Activated CD8-positive, alpha-beta T cell treated with anti-CD3 and anti-CD28 coated beads for 36 hours (primary cell): ENCODE measurements around the gene CPA1. TPM values are rescaled to one million over a fixed set of nuclear protein-coding genes. Genes with fewer than 3 reads are reported as not detected.
A peak's percentile ranks its signal among the peaks of the same experiment; 100 is the strongest.

Source experiments
- ATAC-seq: fragments of 200-7000 bp; cut with Tn5 transposase; one replicate; pipeline ENCODE4 v1.10.0; 2021; ENCODE audit warnings: mild to moderate bottlenecking, moderate library complexity
- CTCF ChIA-PET: fragments of 350-600 bp; sonication (Branson Sonifier 250); formaldehyde crosslinking; loops from one replicate; lab custom pipeline; 2021; ENCODE audit warnings: antibody characterized with exemption; lab: Charles Lee
- POLR2A ChIA-PET: fragments of 350-600 bp; sonication (Branson Sonifier 250); formaldehyde crosslinking; loops from one replicate; lab custom pipeline; 2021; ENCODE audit warnings: antibody characterized with exemption; lab: Charles Lee
- DNase-seq: peaks from one replicate; pipeline ENCODE4 v3.0.0-alpha.2; 2020
- H3K27ac Mint-ChIP-seq: one replicate; pipeline ENCODE4 v1.8.0; 2021; ENCODE audit warnings: mild to moderate bottlenecking, mixed read lengths
- H3K27me3 Mint-ChIP-seq: one replicate; pipeline ENCODE4 v1.8.0; 2021; ENCODE audit warnings: mixed read lengths
- H3K36me3 Mint-ChIP-seq: one replicate; pipeline ENCODE4 v1.8.0; 2021; ENCODE audit warnings: low read depth, mixed read lengths
- H3K4me1 Mint-ChIP-seq: one replicate; pipeline ENCODE4 v1.8.0; 2021; ENCODE audit warnings: low read depth, mixed read lengths
- H3K4me3 Mint-ChIP-seq: one replicate; pipeline ENCODE4 v1.8.0; 2021; ENCODE audit warnings: mild to moderate bottlenecking, moderate library complexity, mixed read lengths
- H3K9me3 Mint-ChIP-seq: one replicate; pipeline ENCODE4 v1.8.0; 2021; ENCODE audit warnings: mixed read lengths
- intact Hi-C: fragments of 100-400 bp; cut with micrococcal nuclease; formaldehyde crosslinking; loops from one replicate; pipeline ENCODE4 v1.10.0; 2022
- total RNA-seq, 2 experiments: library from RNA; stranded (reverse); gene quantifications; one replicate each; pipeline ENCODE4 v1.2.3, GENCODE V29; 2021
- TF ChIP-seq, protein P1 (sequence below): fragments of 200-600 bp; IDR thresholded peaks from one replicate; pipeline ENCODE4 v1.8.0; 2022; ENCODE audit warnings: antibody characterized with exemption, mild to moderate bottlenecking

Gene CPA1
- total RNA-seq, 2 experiments from 2014 or later, result not detected

DNA sequence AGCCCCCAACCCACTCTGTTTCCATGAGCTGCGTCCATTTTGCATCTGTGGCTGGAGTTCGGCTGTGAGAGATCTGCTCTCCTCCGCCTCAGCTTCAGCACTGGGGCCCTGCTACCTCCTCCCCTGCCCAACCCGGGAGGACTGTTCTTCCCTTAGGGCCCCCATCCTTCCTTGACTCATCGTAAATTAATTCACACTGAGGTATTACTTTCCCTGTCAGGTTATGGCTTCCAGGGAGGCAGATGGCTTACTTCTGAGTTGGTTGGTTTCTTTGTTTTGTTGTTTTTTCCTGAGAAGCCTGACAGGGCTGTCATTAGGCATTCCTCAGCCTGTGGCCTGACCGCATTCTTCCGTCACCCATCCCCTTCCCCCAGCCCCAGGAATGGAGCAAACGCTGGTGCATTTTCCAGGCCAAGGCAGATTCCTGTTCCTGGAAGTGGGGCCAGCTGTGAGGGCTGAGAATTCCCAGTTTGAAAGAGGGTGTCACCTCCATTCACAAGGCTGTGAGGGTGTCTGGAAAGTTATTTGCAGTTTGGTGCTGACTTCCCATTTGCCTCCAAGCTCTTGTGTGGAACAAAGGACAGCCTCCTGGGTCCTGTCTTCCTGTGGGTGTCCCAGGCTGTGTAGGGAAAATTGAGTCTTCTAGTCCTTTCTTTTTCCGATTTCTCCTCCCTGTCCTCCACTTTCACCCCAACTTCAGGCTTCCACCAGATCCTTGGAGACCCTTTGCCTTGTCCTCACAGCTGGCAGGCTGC, 24.0 kb upstream of the CPA1 start:
- H3K27me3 Mint-ChIP-seq, result no peaks in the 10 kb centered on the region
- H3K27ac Mint-ChIP-seq, result peak overlapping the region; percentile 34
- no peak overlapping the region for H3K4me3 Mint-ChIP-seq
- TF ChIP-seq, protein P1, sequence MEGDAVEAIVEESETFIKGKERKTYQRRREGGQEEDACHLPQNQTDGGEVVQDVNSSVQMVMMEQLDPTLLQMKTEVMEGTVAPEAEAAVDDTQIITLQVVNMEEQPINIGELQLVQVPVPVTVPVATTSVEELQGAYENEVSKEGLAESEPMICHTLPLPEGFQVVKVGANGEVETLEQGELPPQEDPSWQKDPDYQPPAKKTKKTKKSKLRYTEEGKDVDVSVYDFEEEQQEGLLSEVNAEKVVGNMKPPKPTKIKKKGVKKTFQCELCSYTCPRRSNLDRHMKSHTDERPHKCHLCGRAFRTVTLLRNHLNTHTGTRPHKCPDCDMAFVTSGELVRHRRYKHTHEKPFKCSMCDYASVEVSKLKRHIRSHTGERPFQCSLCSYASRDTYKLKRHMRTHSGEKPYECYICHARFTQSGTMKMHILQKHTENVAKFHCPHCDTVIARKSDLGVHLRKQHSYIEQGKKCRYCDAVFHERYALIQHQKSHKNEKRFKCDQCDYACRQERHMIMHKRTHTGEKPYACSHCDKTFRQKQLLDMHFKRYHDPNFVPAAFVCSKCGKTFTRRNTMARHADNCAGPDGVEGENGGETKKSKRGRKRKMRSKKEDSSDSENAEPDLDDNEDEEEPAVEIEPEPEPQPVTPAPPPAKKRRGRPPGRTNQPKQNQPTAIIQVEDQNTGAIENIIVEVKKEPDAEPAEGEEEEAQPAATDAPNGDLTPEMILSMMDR, result no peak
- ChIA-PET POLR2A (no interaction called here), CTCF (no interaction called here)
- peaks cover 13% of the 10 kb centered on the region for H3K9me3 Mint-ChIP-seq
- no peaks in the 10 kb centered on the region for H3K36me3 Mint-ChIP-seq
- intact Hi-C loops, result no loop called here
- H3K4me1 Mint-ChIP-seq, result peaks cover 12% of the 10 kb centered on the region
- ATAC-seq (no peak), DNase-seq (no peak)

DNA sequence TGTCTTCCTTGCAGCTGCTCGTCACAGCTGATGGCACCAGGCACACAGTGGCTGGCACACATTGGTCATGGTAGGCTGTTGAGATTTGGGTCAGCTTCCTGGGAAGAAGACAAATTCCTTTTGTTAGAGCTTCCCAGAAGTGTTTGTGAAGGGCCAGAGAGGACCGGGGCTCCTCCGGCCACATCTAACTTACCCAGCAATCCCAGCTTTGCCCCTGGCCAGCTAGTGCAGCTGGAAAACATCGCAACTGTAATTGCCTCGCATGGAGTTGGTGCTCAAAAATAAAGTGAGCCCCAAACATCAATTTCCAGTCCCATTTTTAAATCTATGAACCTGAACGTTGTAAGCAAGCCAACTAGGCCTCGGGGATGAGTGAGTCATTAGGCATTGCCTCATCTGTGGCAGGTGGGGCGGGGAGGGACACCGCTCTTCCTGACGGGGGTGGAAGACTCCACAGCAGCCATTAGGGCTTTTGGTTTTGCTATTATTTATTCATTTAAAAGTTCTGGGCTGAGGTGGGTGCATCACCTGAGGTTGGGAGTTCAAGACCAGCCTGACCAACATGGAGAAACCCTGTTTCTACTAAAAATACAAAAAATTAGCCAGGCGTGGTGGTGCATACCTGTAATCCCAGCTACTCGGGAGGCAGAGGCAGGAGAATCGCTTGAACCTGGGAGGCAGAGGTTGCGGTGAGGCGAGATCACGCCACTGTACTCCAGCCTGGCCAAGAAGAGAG, 23.2 kb upstream of the CPA1 start:
- DNase-seq, result peak; percentile 31
- ChIA-PET CTCF (no interaction called here), POLR2A (no interaction called here)
- peak overlapping the region; percentile 34 for H3K27ac Mint-ChIP-seq
- H3K9me3 Mint-ChIP-seq, result peaks cover 13% of the 10 kb centered on the region
- peaks cover 5% of the 10 kb centered on the region for H3K4me1 Mint-ChIP-seq
- TF ChIP-seq, protein P1, result no peak
- intact Hi-C loops, result no loop called here
- H3K36me3 Mint-ChIP-seq, result no peaks in the 10 kb centered on the region
- peak; percentile 47 for ATAC-seq
- H3K27me3 Mint-ChIP-seq, result no peaks in the 10 kb centered on the region
- H3K4me3 Mint-ChIP-seq, result no peak overlapping the region

DNA sequence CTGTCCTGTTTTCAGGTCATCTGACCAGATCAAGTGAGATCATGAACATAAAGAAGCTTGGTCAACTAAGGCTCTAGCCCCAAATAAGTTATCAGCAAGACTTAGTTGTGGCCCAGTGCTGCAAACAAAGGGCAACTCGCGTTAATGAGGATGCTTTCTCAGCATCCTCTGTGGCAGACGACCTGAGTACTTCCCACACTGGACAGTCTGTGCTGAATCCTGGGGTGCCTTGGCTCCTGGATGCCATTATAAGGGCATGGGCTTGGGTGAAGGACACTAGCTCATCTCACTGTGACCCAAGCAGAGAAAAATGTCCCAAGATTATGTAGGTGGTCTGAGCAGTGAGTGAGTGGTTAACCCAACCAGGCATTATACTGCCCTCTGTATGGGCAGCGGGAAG, 21.8 kb upstream of the CPA1 start:
- Mint-ChIP-seq H3K4me3 (no peak overlapping the region), H3K27ac (no peak overlapping the region), H3K4me1 (peaks cover 2% of the 10 kb centered on the region), H3K27me3 (no peaks in the 10 kb centered on the region), H3K36me3 (no peaks in the 10 kb centered on the region), H3K9me3 (peaks cover 13% of the 10 kb centered on the region)
- ChIA-PET CTCF (no interaction called here), POLR2A (no interaction called here)
- TF ChIP-seq, protein P1, result no peak
- intact Hi-C loops, result no loop called here
- DNase-seq (no peak), ATAC-seq (no peak)

DNA sequence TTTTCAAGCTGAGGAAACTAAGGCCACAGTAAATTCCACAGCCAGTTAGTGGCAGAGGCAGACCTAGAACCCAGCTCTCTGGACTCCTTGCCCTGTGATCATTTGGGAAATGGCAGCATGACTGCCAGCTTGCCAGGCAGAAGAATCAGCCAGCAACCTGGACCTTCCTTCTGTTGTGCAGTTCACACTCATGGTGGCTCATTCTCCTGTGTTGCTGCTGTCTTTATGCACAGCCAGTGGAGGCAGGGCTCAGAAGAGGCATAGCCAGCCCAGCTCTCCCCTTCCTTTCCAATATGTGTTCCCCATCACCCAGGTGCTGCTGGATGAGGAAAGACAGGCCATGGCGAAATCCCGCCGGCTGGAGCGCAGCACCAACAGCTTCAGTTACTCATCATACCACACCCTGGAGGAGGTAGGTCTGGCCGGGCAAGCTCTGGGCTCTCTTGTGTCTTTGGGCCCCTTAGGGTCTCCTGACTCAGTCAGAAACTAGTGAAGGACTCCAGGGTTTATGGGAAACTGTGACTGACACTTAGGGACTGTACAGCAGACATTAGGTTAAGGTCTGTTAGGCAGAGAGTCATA, 20.9 kb upstream of the CPA1 start:
- H3K36me3 Mint-ChIP-seq, result no peaks in the 10 kb centered on the region
- H3K9me3 Mint-ChIP-seq, result peaks cover 13% of the 10 kb centered on the region
- H3K4me1 Mint-ChIP-seq, result peaks cover 3% of the 10 kb centered on the region
- H3K27me3 Mint-ChIP-seq, result no peaks in the 10 kb centered on the region
- intact Hi-C loops, result no loop called here
- CTCF ChIA-PET, result interaction anchor here (1.0 kb wide), 1 partner anchor 62 kb away, joined by 3 read pairs; no protein-coding TSS in a partner anchor
- TF ChIP-seq, protein P1, result no peak
- POLR2A ChIA-PET, result no interaction called here
- ATAC-seq (no peak), DNase-seq (no peak)
- no peak overlapping the region for H3K4me3 Mint-ChIP-seq
- H3K27ac Mint-ChIP-seq, result no peak overlapping the region

DNA sequence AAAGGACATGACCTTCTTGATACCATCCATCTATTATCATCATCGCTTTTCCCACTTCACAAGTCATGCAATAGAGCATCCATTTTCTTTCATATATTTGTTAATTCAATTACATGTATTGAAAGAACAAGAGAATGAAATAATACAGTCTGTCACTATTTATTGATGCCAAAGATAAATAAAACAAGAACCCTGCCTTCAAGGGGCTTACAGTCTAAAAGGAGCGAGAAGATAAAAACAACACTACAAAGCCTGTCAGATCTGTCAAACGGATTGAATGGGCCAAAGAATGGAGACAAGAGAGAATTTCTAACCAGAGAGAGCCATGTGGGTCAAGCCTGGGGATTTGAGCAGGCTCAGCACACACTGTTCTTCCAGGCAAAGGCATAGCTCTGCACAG, 19.8 kb upstream of the CPA1 start:
- intact Hi-C loops, result no loop called here
- Mint-ChIP-seq H3K27me3 (no peaks in the 10 kb centered on the region), H3K4me1 (peaks cover 5% of the 10 kb centered on the region), H3K9me3 (peaks cover 13% of the 10 kb centered on the region), H3K36me3 (no peaks in the 10 kb centered on the region), H3K27ac (no peak overlapping the region), H3K4me3 (no peak overlapping the region)
- POLR2A ChIA-PET, result no interaction called here
- ATAC-seq, result no peak
- no peak for DNase-seq
- TF ChIP-seq, protein P1, result no peak
- CTCF ChIA-PET, result no interaction called here
